HepG2 (cell line): ENCODE results near the gene CDIP1.

Experiments
- ASH2L ChIP-seq: fragments of 300-600, 200-600 bp; sonication (generic); IDR thresholded peaks from 2 replicates; pipeline ENCODE4 v1.7.0; 2017; ENCODE audit warnings: low read depth, mild to moderate bottlenecking, moderate library complexity, mixed read lengths, low read length; ENCODE audit not compliant: insufficient read length
- CTCF ChIP-seq: sonication (generic); formaldehyde crosslinking; IDR thresholded peaks from 2 replicates; pipeline ENCODE4 v1.5.0; 2020; ENCODE audit warnings: mild to moderate bottlenecking, missing genetic modification reagents, moderate library complexity
- DPF2 ChIP-seq: sonication (generic); formaldehyde crosslinking; IDR thresholded peaks from 2 replicates; pipeline ENCODE4 v1.4.0; 2020; ENCODE audit warnings: mild to moderate bottlenecking, low read depth, missing genetic modification reagents, borderline replicate concordance
- FOXM1 ChIP-seq: sonication (generic); formaldehyde crosslinking; IDR thresholded peaks from 2 replicates; pipeline ENCODE4 v1.5.0; 2020; ENCODE audit warnings: missing genetic modification reagents
- KDM1A ChIP-seq: IDR thresholded peaks from 2 replicates; pipeline ENCODE4 v1.6.1; 2016; ENCODE audit warnings: missing compliant biosample characterization
- KDM4B ChIP-seq: sonication (generic); formaldehyde crosslinking; IDR thresholded peaks from 2 replicates; pipeline ENCODE4 v1.4.0; 2020; ENCODE audit warnings: missing genetic modification reagents
- KLF9 ChIP-seq: IDR thresholded peaks from 2 replicates; pipeline ENCODE4 v1.6.1; 2016; ENCODE audit warnings: low read depth
- POLR2A ChIP-seq, 2 experiments: IDR thresholded peaks; 2 replicates each; pipeline ENCODE4 v1.6.1; 2011; ENCODE audit warnings: low read depth in 2 of 2, low read length in 2 of 2, mild to moderate bottlenecking in 1 of 2, moderate library complexity in 1 of 2; ENCODE audit not compliant: insufficient read depth in 1 of 2
- POLR2AphosphoS5 ChIP-seq: IDR thresholded peaks from 2 replicates; pipeline ENCODE4 v1.6.1; 2012; ENCODE audit warnings: low read depth, low read length
- PRDM15 ChIP-seq: sonication (generic); formaldehyde crosslinking; IDR thresholded peaks from 2 replicates; pipeline ENCODE4 v1.4.0; 2020; ENCODE audit warnings: missing genetic modification reagents
- PREB ChIP-seq: sonication (generic); formaldehyde crosslinking; IDR thresholded peaks from 2 replicates; pipeline ENCODE4 v1.4.0; 2020; ENCODE audit warnings: missing genetic modification reagents
- RAD21 ChIP-seq: fragments of 450-650 bp; formaldehyde crosslinking; IDR thresholded peaks from 2 replicates; pipeline ENCODE4 v1.5.0; 2020; ENCODE audit warnings: mild to moderate bottlenecking
- TAF15 ChIP-seq: fragments of 200-400 bp; formaldehyde crosslinking; IDR thresholded peaks from one replicate; pipeline ENCODE4 v1.6.1; 2018; ENCODE audit warnings: mild to moderate bottlenecking, low read depth, low read length; ENCODE audit not compliant: poor library complexity, severe bottlenecking

GRCh38 chr16:4548124-4548523 lies 9.6 kb upstream of the CDIP1 start:
- TF ChIP-seq ASH2L (no peak), PRDM15 (CRISPR knock-in tag) (no peak), RAD21 (CRISPR knock-in tag) (no peak), DPF2 (no peak), CTCF (no peak), FOXM1 (no peak), POLR2A (IDR thresholded peaks at IDR 0.05; ENCODE audit: insufficient read depth in 1 of 2, low read depth in 2 of 2, low read length in 2 of 2) (no peak), KDM1A (CRISPR knock-in tag) (no peak), KDM4B (CRISPR knock-in tag) (no peak), PREB (CRISPR knock-in tag) (no peak), TAF15 (no peak), POLR2AphosphoS5 (no peak), KLF9 (CRISPR knock-in tag) (no peak)
